RPMI7951 (cell line): ENCODE data around the gene UBE2Q2. TPM values are rescaled to one million over a fixed set of nuclear protein-coding genes. Genes with fewer than 3 reads are reported as not detected.
"Not testable (repeated sequence)": the region's sequence is repeated elsewhere in the genome, so short reads cannot be mapped to it uniquely, and the experiment has no call there.

Source experiments
- DNase-seq: peaks from one replicate; pipeline ENCODE4 v3.0.0-alpha.2; 2012; ENCODE audit warnings: low read depth
- total RNA-seq: library from RNA; depleted of rRNA; stranded (reverse); fragments of >200 nt; shearing (Covaris generic); gene quantifications from 2 replicates; pipeline ENCODE4 v1.2.3, GENCODE V29; 2014

UBE2Q2 gene
- total RNA-seq, 1 experiment from 2014 or later = 86.9 TPM

- no peak for DNase-seq
Measured at GRCh38 chr15:75823860-75824613, 19.2 kb upstream of the UBE2Q2 start.

DNA sequence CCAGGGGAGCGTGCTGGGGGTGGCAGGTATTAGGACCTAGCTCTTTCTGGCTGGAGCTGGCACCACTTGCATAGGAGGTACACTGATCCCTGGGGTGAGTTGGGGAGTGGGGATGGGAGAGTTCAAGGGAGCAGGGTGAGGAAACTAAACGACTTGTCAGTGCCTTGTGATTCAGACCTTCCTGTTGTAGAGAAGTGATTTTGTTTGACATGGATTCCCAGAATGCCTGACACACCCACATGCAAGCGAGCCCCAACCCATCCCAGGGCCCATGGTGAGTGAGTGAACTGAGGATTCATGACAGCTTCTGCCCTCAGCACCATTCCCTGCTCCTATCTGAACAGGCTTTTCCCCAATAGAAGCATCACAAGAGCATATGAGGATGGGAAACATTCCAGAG is 15.6 kb upstream of the UBE2Q2 start:
- DNase-seq = no peak

DNA sequence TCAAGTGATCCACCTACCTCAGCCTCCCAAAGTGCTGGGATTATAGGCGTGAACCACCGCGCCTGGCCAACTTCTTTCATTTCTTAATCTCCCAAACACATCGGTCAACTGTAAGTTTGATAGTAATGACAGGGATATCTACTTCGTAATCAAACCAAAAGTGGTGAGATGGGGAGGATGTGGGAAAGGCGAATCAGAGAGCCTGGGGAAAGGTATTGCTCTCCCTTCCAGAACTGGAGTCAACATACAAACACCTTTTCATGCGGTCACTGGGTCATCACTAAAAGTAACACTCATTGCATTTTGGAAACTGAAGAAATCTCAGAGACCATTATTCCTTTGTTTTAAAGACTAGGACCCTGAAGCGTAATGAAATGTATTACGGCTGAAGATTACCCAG is 14.8 kb upstream of the UBE2Q2 start:
- DNase-seq = no peak

- no peak for DNase-seq
Measured at GRCh38 chr15:75830910-75831805, 12.1 kb upstream of the UBE2Q2 start.

GRCh38 chr15:75831806-75832102 is 11.5 kb upstream of the UBE2Q2 start:
- no peak for DNase-seq

GRCh38 chr15:75832114-75832513 is 11.1 kb upstream of the UBE2Q2 start:
- DNase-seq = no peak

DNA sequence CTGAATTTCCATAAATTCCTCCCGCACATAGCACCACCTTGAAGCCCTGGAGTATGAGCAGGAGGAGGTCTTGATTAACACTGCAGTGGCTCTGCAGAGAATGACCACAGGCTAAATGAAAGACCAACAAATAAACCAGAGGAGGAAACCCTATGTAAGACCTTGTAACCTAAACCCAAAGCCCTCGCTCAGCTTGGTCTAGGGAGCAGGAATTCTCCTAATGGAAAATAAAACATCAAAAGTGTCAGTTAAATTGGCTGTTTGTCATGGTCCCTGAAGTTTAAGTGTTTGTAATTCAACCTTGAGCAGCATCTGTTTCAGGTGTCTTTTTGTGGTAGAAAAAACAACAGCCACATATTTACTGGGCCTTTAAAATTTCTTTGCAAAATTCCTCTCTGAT is 9.2 kb upstream of the UBE2Q2 start:
- DNase-seq = no peak

DNA sequence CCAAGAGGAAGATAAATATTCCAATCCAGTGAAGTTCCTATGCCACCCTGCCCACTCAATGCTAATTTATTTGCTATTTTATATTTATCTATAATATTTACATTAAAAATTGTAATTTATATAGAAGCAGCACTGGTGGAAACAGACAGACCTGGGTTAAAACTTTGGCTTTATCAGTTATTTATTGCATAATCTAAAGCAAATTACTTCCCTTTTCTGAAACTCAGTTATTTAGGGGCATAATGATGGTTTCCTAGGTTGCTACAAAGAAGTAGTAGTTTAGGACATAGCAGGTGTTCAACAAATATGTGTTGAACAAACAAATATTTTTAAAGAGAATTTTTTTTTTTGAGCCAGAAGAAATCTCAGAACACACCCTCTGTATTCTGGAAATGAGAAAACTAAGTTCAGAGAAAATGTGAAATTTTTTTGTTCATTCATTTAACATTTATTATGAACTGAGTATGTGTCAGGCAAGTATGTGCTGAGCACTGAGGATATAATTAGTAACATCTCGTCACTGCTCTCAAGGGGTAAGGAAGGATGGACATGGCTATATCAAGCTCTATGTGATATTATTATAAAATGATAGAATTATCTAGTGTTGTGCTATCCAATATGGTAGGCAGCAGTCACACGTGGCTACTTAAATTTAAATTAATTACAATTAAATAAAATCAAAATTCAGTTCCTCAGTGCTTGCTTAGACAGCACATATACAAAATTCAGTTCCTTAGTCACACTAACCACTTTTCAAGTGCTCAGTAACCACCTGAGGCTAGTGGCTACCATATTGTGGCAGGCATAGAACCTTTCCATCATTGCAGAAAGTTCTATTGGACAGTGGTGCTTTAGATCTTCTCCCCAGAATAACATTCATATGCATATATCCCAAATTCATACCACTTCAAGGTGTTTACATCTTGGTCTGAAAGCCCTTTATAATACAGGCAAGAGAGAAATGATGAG is 7.0 kb upstream of the UBE2Q2 start:
- DNase-seq = peak; percentile 19

GRCh38 chr15:75836959-75837334 is 6.3 kb upstream of the UBE2Q2 start:
- DNase-seq = peak; percentile 86

- DNase-seq = peak; percentile 82
Measured at GRCh38 chr15:75840659-75841058, 2.6 kb upstream of the UBE2Q2 start.

DNA sequence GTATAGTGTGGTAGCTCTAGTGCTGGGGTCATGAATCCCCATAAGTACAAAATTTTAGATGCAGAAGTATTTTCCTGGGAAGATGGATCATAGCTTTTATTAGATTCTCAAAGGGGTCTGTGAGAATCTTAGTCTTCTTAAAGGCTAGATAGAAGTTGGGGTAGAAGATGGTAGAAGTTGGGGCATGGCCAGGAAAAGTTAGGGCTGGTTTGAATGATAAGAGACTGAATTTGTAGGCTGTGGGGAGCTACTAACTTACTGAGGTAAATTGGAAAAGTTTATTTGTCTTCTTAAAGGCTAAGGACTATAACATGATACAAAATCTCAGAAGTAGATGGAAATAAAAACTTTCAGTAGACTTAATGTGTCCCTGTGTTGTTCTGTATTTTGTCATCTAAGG is 1.6 kb upstream of the UBE2Q2 start:
- no peak for DNase-seq

DNA sequence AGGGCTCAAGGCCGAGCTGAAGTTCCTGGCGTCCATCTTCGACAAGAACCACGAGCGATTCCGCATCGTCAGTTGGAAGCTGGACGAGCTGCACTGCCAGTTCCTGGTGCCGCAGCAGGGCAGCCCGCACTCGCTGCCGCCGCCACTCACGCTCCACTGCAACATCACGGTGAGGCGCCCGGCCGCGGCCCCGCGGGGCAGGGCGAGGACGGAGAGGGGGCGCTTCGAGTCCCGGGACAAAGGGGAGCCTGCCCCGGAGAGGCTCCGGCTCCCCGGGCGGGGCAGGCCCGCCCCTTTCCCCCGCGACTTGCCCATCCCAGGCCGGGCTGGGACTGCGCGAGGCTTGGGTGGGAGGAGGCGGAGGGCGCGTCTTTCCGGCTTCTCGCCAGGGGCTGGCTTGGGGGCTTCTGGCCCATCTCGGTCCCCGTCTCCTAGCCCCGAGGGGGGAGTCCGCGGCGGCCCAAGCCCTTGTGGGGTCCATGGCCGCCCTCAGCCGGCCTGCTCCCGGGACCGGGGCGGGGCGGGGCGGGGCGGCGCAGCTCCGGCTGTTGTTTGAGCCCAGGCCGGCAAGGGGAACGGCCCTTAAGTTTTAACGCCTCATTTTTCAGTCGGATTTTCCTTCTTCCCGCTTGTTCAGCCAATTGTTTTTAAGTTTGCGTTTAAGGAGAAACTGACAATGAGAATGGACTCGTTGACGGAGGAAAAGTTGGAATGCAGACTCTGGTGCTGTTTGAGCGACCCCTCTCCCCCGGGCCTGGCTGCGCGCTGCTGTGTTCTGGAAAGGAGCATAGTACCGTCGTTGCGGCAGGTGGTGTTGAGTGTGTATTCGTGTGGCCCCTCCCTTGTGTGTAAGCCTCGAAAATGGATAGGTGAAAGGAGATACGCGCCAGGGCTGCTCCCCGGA is 683 bp downstream of the UBE2Q2 start:
- DNase-seq = peak; percentile 65

DNA sequence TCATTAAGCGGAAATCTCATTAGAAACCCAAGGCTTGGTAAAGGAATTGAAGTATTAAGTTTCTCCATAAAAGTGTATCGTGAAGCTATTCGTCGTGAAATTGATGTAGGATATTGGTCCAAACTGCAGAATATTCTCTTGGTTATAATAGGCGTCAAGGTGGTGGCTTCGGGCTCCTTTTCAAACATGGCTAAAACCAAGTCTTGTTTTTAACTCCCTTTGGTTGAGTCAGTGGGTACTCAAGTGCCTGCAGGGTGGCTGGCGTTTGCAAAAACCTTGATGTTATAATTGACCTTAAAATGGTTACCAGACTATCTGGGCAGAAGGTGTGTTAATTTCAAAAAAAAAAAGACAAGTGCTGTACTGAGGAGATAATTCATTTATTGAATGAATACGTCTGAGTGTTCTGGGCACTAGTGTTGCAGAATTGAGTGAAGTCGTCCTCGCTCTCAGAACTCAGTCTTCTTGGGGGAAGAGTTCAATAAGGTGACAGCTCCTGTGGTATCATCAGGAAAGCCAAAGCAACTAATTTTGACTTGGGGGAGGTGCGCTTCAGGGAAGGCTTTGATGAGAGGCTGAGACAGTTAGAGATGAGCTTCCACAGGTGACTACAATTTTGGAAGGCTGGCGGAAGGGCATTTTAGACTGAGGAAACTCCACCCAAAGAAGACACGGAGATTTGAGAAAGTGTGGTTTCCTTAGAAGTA is 1.5 kb downstream of the UBE2Q2 start:
- DNase-seq = no peak

- no peak for DNase-seq
Measured at GRCh38 chr15:75849167-75849566, 5.9 kb downstream of the UBE2Q2 start.

GRCh38 chr15:75850708-75851107 is 7.5 kb downstream of the UBE2Q2 start:
- no peak for DNase-seq

DNA sequence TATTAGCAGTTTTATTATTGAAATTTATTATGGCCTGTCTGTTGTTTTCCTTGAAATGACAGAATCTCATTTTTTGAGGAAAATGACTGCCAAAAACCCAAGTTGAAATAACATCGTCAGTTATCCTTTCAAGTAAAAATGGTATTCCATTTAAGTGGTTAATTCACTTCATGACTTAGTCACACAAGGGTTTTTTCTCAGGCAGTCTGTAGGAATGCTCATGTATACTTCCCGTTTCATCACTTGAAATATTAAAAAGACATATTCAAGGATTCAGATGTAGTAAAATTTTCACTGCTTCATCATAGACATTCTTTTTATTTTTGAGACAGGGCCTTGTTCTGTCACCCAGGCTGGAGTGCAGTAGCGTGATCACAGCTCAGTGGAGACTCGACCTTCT is 8.3 kb downstream of the UBE2Q2 start:
- not testable (repeated sequence) for DNase-seq

DNA sequence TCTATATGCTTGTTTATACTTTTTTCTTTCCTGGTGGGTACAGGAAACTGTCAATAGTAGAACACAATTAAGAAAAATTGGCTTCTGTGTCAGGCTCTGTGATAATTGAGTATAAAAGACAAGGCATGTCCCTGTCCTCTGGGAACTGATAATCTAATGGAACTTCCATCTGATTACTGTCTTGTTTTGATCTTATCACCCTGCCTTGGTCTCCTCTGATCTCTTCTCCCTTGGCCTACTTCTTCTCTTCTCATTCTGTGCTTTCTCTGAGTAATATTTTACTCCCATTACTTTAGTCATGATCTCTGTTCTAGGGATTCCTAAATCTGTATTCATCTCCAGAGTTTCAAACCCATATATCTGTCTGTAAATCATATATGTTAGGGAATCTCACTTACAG is 14.6 kb downstream of the UBE2Q2 start:
- no peak for DNase-seq

DNA sequence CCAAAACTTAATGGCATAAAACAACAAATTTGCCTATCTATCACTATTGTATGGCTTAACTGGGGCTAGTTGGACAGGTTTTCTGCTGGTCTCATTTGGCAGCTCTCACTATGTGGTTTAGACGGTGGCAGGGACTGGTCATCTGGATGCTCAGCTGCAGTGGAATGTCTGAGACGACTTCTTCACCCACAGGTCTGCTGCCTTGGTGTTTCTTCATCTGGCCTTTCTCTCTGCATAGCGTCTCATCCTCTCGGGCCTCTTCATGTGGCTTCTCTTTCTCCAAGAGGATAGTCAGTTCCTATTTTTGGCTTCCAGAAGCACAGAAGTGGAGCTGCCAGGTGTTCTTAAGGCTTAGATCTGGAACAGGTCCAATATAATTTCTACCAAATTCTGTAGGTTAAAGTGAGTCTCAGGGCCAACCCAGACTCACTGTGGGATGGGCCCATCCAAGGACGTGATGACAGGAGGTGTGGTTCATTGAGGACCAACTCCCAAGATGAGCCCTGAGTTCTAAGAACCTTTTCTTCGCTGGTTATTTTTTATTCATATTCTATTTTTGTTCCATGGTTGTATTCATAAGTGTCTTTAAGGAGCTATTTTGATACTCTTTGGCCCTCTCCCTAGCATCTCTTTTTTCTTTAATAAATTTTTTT is 18.6 kb downstream of the UBE2Q2 start:
- peak; percentile 33 for DNase-seq

DNA sequence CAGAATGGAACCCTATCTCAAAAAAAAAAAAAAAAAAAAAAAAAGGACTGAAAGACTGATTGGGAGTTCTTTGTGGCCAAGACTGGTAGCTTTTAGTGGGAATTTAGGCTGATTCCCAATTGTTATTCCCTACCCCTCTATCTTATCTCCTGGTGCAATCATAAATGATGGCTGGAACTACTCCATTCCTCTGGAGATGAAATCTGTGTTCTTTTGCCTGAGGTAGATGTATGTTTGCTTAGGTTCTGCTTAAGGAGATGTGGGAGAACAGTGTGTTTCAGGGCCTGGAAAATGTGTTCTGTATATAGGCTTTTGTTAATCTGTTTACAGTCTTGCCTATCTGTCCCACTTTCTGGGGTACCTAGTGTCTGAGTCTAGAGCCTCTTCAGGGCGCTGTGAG is 19.5 kb downstream of the UBE2Q2 start:
- no peak for DNase-seq
